ENCODE results near the gene RAB11A.
A peak's percentile ranks its signal among the peaks of the same experiment; 100 is the strongest.

Gene RAB11A

DNA sequence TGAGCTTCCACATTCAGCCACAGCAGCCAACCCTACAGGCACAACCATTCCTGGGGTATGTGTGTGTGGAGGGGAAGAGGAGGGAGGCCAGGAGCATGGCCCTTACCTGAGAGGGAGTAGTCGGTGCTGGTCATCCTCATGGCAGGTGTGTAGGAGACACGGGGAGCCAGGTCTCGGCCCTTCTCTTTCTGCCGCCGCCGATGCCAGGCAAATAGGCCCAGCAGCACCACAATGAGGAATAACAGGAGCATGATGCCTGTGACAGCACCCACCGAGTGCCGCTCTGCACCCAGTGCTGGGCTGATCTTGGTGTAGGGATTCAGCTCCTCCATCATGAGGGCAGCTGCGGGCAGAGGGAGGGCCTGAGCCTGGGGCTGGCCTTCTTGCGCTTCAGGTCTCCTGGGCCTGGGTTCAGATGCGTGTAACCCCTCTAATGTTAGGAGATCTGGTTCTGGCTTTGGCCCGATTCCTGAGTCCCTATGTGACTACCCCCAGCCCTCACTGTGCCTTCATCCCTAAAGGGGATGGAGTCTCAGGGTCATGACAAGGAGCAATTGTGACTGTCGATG, 44.4 kb downstream of the RAB11A start:
- Histone ChIP-seq H3K4me3 (no peak overlapping the region), H3K27ac (no peak overlapping the region)

DNA sequence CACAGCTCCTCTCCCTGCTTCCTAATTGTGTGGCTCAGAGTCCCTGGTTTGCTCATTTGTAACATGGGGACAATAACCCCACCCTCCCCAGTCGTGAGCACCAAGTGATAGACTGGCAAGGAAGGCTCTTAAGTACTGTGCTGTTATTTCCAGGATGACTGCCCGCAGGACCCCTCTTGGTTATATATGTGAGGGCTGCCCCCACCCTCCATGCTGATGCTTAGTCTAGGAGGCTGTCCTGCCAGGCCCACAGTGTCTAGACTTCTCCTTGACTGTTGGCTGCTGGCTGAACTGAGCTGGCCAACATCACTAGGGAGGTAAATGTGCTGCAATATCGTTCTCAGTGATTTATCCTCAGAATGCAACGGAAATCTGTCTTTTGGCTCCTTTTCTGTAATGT, 45.1 kb downstream of the RAB11A start:
- H3K4me3 ChIP-seq: no peak overlapping the region
- H3K27ac ChIP-seq: no peak overlapping the region

DNA sequence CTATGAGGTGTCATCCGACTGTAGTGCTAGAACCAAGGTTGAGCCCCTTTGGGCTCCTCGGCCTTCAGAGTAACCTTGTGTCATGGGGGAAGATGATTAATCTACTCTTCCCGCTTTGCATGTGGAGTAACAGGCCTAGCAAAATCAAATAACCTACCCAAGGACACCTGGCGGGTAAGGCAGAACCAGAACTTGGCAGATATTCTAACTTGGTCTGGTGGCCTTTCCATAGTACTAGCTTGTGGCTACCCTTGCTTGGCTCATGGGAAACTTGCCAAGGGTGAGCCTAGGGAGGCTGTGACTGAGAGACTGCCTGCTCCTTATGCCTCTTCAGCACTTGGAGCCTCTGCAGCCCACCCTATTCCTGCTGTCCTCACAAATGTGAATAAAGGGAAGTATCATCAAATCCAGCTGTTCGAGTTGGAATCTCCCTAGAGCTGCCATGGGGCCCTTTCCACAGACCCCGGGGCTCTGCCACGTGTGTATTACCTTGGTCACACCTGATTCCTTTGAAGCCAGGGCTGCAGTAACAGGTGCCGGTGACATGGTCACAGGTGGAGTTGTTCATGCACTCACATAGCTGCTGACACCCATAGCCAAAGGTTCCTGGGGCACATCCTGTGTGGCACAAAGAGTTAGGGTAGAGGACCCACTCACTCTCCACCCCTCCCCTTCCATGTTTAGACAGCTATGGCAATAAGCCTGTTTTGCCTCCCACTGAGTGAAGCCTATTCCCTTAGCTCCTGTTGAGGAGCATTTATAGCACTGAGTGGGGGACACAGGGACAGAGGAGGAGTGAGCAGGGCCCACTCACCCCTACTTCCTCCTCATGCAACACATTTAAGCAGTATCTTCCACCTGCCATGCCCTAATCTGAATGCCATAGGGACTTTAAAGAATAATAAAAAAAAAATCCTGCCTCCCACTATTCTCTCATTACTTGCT, 46.0 kb downstream of the RAB11A start:
- no peak overlapping the region for H3K27ac ChIP-seq
- no peak overlapping the region for H3K4me3 ChIP-seq

- Histone ChIP-seq H3K4me3 (no peak overlapping the region), H3K27ac (no peak overlapping the region)
These were observed 46.9 kb downstream of the RAB11A start for GRCh38 chr15:65916041-65916663.

- H3K4me3 ChIP-seq: no peak overlapping the region
- peak overlapping the region in 1 of 21 experiments; percentile 38 for H3K27ac ChIP-seq
These were observed 47.5 kb downstream of the RAB11A start for GRCh38 chr15:65916664-65917406.

GRCh38 chr15:65917407-65917756, 48.1 kb downstream of the RAB11A start:
- H3K27ac ChIP-seq: peak overlapping the region in 2 of 21 experiments; percentile 0 to 38
- H3K4me3 ChIP-seq: no peak overlapping the region

DNA sequence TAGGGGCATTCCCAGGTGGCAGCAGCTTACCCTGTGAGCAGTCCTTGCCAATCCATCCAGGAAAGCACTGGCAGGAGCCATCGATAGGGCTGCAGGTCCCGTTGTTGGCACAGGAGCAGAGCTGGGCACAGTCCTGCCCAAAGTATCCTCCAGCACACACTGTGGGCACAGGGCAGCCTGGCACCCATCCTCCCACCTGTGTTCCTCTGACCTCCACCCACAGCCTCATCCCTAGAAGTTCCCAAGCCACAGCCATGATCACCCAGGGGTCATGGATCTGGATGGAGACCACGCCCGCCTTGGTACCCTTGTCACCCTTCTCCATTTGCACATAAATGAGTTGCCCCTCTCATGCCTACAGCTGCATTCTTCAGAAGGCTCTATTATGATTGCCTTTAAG, 48.6 kb downstream of the RAB11A start:
- Histone ChIP-seq H3K27ac (peak overlapping the region in 2 of 21 experiments; percentile 0 to 38), H3K4me3 (no peak overlapping the region)

- H3K27ac ChIP-seq: peak overlapping the region in 1 of 21 experiments; percentile 38
- no peak overlapping the region for H3K4me3 ChIP-seq
These were observed 49.1 kb downstream of the RAB11A start for GRCh38 chr15:65918357-65918920.

DNA sequence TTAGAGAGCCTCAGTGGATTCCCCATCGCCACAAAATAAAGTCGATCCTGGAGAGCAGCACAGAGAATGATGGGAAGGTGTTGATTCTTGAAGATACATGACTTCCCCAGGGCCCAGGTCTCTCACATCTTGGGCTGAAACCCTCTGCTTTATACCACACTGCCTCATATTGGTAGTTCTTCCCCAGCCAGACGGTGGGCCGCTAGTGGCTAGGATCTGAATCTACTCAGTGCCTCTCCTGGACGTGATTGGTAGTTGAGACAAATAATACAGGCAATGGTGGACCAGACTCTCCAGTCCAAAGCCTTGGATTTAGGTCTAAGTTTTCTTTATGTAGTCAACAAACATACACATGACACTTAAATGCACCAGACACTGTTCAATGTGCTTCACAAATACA, 49.7 kb downstream of the RAB11A start:
- Histone ChIP-seq H3K27ac (no peak overlapping the region), H3K4me3 (no peak overlapping the region)

- H3K4me3 ChIP-seq: no peak overlapping the region
- no peak overlapping the region for H3K27ac ChIP-seq
These were observed 50.1 kb downstream of the RAB11A start for GRCh38 chr15:65919353-65919752.

GRCh38 chr15:65920121-65920520, 50.8 kb downstream of the RAB11A start:
- Histone ChIP-seq H3K27ac (no peak overlapping the region), H3K4me3 (no peak overlapping the region)

GRCh38 chr15:65920825-65921309, 51.6 kb downstream of the RAB11A start:
- Histone ChIP-seq H3K27ac (no peak overlapping the region), H3K4me3 (no peak overlapping the region)

DNA sequence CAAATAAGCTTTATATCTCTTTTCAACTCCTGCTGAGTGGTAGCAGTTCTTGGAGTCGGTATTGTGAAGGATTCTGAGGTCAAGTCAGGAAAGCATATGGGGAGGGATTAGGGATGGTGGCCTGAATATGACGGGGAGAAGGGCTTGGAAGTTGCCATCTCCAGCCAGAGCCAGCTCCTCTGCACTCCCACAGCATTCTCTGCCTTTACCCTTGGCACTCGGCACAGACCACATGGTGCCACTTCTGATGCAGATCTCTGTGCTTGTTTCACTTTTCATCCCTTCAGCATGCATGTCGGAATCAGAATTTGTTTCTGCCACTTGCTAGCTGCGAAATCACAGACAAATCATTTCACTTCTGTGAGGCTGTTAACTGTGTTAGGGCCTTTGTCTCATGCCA, 52.5 kb downstream of the RAB11A start:
- Histone ChIP-seq H3K27ac (no peak overlapping the region), H3K4me3 (no peak overlapping the region)

- Histone ChIP-seq H3K27ac (no peak overlapping the region), H3K4me3 (no peak overlapping the region)
These were observed 53.3 kb downstream of the RAB11A start for GRCh38 chr15:65922621-65923020.

DNA sequence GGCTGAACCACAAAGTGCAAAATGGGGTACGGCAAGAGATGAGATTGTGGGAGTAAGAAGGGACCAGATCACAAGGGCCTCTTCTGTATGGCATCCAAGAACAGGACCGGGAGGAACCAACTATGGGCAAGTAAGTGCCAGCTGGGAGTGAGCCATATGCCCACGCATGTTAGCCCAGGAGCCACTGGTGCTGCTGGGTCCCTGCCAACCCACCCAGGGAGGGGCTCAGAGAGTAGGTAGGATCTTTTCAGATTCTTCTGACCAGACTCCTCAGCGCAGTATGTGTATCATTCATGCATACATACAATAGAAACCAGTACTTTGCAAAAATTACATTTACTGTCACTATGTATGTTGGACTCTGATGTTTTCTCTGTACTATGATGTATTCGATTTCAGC, 54.0 kb downstream of the RAB11A start:
- H3K27ac ChIP-seq: no peak overlapping the region
- H3K4me3 ChIP-seq: no peak overlapping the region

GRCh38 chr15:65924004-65924403, 54.7 kb downstream of the RAB11A start:
- Histone ChIP-seq H3K4me3 (no peak overlapping the region), H3K27ac (no peak overlapping the region)

GRCh38 chr15:65925338-65925737, 56.0 kb downstream of the RAB11A start:
- no peak overlapping the region for H3K4me3 ChIP-seq
- H3K27ac ChIP-seq: no peak overlapping the region

DNA sequence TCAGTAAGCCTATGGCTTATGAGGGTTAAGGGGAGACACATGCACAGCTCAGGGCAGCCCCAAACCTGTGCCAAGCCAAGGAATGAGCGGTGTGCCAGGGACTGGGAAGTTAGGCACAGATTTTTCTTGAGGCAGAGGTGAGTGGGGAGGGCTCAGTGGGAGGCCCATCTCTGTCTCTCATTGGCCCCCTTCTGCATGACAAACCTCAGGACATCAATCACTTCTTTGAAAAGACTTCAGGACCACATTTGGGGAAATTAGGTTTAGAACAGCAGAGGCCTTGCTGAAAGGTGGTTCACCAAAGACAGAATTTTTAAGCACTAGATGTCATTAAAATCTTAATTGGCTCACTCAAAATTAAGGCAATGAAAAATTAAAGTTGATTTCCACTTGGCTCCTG, 57.2 kb downstream of the RAB11A start:
- H3K4me3 ChIP-seq: no peak overlapping the region
- H3K27ac ChIP-seq: no peak overlapping the region

DNA sequence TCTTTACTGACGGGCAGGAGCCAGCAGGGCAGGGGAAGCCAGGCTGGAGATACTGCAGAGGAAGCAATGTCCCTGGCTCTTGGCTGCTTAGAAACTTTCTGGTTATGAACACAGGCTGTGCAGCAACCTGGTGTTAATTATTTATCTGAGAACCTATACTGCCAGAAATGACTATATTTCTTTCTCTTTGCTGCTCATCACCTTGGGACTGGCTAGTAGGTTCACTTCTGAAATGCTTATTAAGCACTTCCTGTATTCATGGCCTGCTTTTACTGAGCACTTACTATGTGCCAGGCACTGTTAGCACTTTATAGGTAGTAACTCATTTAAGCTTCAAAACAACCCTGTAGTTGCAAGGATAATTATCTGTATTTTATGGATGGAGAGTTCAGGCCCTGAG, 57.6 kb downstream of the RAB11A start:
- no peak overlapping the region for H3K27ac ChIP-seq
- no peak overlapping the region for H3K4me3 ChIP-seq

DNA sequence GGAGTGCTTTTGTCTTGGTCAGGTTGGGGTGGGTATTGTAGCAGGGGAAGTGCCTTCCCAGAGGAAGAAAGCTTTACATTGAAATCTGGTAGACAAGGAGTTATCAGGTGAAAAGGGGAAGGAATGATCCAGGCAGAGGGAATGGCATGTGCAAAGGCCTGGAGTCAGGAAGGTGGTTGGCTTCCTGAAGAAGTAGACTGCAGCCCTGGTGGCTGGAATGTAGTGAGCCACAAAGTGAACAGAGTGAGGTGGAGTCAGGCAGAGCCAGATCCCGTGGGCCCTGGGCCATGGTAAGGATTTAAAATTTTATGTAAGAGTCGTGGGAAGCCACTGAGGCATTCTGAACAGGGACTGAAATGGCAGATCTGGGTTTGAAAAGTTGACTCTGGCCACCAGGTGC, 58.3 kb downstream of the RAB11A start:
- H3K4me3 ChIP-seq: no peak overlapping the region

More for the DNA sequence above, 58.3 kb downstream of the RAB11A start:
- H3K27ac ChIP-seq: no peak overlapping the region

All from skin epidermis (tissue), 12 donors.